Erythroblast (primary cell): ENCODE data around the gene CCR3.

Experiments used
- GATA1 ChIP-seq: IDR thresholded peaks from 2 replicates; pipeline ENCODE4 v1.6.1; 2011; ENCODE audit warnings: low read depth, mild to moderate bottlenecking, control low read depth, low read length, moderate library complexity
- POLR2A ChIP-seq: IDR thresholded peaks from 2 replicates; pipeline ENCODE4 v1.6.1; 2011; ENCODE audit warnings: mild to moderate bottlenecking, low read length

DNA sequence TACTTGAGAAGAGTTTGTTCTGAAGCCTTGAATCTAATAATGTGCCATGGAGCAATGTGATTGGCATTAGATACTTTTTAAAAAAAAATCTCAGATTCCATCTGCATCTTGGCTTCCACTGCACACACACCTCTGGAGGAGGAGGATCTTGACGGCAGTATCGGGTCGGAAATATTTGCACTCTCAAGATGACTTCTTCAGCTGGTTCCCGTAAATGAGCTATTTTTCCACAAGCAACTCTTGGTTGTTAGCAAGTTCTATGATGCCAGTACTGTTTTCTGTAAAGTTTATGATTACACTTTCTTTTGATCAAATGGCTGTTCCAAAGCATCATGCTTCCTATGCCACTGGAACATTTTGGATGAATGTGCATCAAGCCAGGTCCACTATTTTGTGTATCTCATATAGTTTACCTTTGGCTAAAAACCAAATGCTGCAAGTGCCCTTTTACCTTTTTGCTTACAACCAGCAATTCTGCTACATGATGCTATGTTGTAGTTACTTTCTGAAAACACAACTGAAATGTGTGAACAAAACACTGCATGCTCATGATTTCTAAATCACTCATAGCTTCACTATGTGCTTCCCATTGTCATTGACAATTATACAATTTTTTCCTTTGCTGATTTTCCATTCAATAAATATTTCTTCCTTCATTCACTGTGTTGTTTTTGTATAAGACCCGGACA is 43.8 kb downstream of the CCR3 start:
- TF ChIP-seq POLR2A (no peak), GATA1 (no peak)
